HG02884 (cell line): ENCODE data around the gene ETV5.

Experiments
- ATAC-seq: cut with Tn5 transposase; IDR thresholded peaks from one replicate; pipeline ENCODE4 v1.9.1; 2021; ENCODE audit warnings: mild to moderate bottlenecking, moderate library complexity; ENCODE audit not compliant: unreplicated experiment

ETV5 gene

GRCh38 chr3:186124592-186124991 is 15.7 kb upstream of the ETV5 start:
- no peak for ATAC-seq

- no peak for ATAC-seq
These were observed 14.1 kb upstream of the ETV5 start for GRCh38 chr3:186123012-186123411.

GRCh38 chr3:186121968-186122367 is 13.1 kb upstream of the ETV5 start:
- ATAC-seq, result no peak

- no peak for ATAC-seq
These were observed 12.4 kb upstream of the ETV5 start for GRCh38 chr3:186121278-186121677.

GRCh38 chr3:186119499-186119898 is 10.6 kb upstream of the ETV5 start:
- ATAC-seq, result no peak

- no peak for ATAC-seq
These were observed 9.8 kb upstream of the ETV5 start for GRCh38 chr3:186118692-186119091.

- ATAC-seq, result no peak
These were observed 8.7 kb upstream of the ETV5 start for GRCh38 chr3:186117521-186118134.

- ATAC-seq, result no peak
These were observed 6.5 kb upstream of the ETV5 start for GRCh38 chr3:186115239-186115996.

- ATAC-seq, result no peak
These were observed 2.4 kb upstream of the ETV5 start for GRCh38 chr3:186110975-186111974.

GRCh38 chr3:186109897-186110803 is 1.3 kb upstream of the ETV5 start:
- ATAC-seq, result no peak

GRCh38 chr3:186108106-186108940 is 566 bp downstream of the ETV5 start:
- no peak for ATAC-seq

- ATAC-seq, result no peak
These were observed 1.4 kb downstream of the ETV5 start for GRCh38 chr3:186107215-186108105.

- ATAC-seq, result no peak
These were observed 3.3 kb downstream of the ETV5 start for GRCh38 chr3:186105543-186105942.

- ATAC-seq, result no peak
These were observed 6.2 kb downstream of the ETV5 start for GRCh38 chr3:186102687-186103086.

GRCh38 chr3:186100398-186100797 is 8.5 kb downstream of the ETV5 start:
- no peak for ATAC-seq

- no peak for ATAC-seq
These were observed 9.7 kb downstream of the ETV5 start for GRCh38 chr3:186099178-186099577.

- ATAC-seq, result no peak
These were observed 10.1 kb downstream of the ETV5 start for GRCh38 chr3:186098740-186099139.

GRCh38 chr3:186097663-186098451 is 11.0 kb downstream of the ETV5 start:
- ATAC-seq, result no peak
